ENCODE results near the gene GLT6D1.

GLT6D1 gene

DNA sequence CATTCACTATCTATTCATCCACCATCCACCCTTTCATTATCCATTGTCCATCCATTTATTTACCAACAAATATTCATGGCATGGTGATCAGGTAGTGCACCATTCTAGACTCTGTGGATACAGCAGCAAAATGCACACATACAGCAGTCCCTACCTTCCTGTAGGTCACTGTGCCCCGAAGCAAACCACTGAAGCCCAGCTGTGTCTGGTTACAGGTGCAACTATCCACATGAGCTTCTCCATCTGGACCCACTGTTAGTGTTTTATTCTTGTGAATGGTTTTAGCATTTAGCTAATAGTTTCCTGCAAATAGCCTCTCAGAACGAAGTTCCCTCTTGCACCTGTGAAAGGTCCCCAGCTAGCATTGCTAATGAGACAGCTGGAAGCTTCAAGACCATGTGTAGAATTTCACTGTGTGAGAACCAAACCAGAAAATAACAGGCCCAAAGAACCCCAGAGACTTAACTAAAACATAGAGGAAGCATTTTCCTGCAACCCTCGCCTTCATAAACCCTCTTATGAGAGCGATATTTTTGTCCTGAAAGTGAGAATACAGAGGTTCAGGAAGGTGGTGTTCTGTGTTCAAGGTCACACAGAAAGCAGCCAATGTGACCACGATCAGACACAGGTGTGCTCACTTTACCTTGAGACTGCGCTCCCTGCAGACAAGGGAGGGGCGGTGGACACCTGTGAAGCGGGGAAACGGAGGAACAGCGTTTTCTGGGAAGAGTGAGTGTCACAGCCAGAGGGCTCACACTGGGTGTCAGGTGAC is 59.3 kb downstream of the GLT6D1 start:
- peaks cover 7% of the 10 kb centered on the region for H3K27me3 Mint-ChIP-seq
- H3K9me3 Mint-ChIP-seq: no peaks in the 10 kb centered on the region
- H3K4me1 Mint-ChIP-seq (ENCODE audit: low read depth): no peaks in the 10 kb centered on the region
- no peak overlapping the region for H3K27ac Mint-ChIP-seq
- H3K4me3 Mint-ChIP-seq: no peak overlapping the region
- H3K36me3 Mint-ChIP-seq (ENCODE audit: low read depth): no peaks in the 10 kb centered on the region

DNA sequence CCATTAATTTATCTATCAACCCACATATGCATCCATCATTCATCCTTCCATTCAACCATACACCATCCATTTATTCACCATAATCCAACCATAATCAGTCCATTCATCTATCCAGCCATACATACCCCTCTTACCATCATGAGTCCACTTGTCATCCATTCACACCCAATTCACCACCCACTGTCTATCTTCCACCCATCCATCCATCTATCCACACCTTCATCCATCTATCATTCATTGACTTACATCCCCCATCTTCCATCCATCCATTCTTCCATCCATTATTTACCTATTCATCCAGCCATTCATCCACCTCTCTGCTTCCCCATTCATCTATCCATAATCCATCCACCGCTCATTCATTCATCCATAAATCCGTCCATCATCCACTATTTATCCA is 60.0 kb downstream of the GLT6D1 start:
- Mint-ChIP-seq H3K27me3 (peaks cover 7% of the 10 kb centered on the region), H3K36me3 (ENCODE audit: low read depth) (no peaks in the 10 kb centered on the region), H3K4me3 (no peak overlapping the region), H3K9me3 (no peaks in the 10 kb centered on the region), H3K27ac (no peak overlapping the region), H3K4me1 (ENCODE audit: low read depth) (no peaks in the 10 kb centered on the region)

DNA sequence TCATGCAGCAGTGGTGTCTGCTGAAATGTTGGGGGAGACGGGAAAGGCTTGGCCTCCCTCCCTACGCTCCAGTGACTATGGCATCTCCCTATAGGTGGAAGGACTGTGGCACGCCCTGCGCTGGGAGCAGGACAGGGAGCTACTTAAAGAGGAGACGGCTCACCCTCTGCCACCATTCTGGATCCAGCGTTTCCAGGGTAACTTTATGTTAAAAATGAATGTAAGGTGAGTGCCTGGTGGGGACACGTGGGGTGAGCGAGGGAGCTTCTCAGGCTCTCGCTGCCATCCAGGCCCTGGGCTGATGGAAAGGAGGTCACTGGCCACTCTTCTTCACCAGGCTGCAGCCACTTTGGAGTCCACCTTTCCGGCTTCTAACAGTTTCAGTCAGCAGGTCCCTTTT is 62.1 kb downstream of the GLT6D1 start:
- H3K27me3 Mint-ChIP-seq: peaks cover 7% of the 10 kb centered on the region
- no peaks in the 10 kb centered on the region for H3K4me1 Mint-ChIP-seq (ENCODE audit: low read depth)
- H3K27ac Mint-ChIP-seq: no peak overlapping the region
- H3K36me3 Mint-ChIP-seq (ENCODE audit: low read depth): no peaks in the 10 kb centered on the region
- no peak overlapping the region for H3K4me3 Mint-ChIP-seq
- no peaks in the 10 kb centered on the region for H3K9me3 Mint-ChIP-seq

DNA sequence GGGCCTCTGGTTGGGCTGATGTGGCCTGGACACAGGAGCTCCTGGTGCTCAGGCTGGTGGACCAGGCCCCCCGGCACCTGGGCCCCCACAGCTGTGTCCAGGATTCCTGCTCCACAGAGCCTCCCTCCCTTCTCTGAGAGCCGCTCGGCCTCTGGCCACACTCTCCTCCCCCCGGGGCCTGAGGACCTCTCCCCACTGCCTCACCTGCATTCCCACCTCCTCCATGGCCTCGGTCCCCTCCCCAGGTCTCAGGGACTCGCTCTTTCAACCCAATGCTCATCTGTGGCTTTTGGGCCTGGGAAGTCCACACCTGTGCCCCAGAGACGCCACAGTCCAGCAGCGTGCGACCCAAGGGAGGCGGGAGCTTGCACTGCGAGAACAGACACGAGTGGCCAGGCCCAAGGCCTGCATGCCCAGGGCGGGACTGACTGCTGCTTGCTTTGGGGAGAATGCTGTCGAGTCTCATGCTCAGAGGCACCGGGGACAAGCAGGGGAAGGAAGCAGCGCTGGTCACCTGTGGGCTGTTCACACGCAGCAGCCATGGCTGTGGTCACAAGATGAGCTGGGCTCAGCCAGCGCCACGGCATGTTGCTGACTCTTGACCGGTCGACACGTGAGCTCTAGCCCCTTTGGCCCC is 63.2 kb downstream of the GLT6D1 start:
- H3K36me3 Mint-ChIP-seq (ENCODE audit: low read depth): no peaks in the 10 kb centered on the region
- H3K27me3 Mint-ChIP-seq: no peaks in the 10 kb centered on the region
- H3K4me3 Mint-ChIP-seq: no peak overlapping the region
- H3K27ac Mint-ChIP-seq: no peak overlapping the region
- no peaks in the 10 kb centered on the region for H3K4me1 Mint-ChIP-seq (ENCODE audit: low read depth)
- H3K9me3 Mint-ChIP-seq: no peaks in the 10 kb centered on the region

DNA sequence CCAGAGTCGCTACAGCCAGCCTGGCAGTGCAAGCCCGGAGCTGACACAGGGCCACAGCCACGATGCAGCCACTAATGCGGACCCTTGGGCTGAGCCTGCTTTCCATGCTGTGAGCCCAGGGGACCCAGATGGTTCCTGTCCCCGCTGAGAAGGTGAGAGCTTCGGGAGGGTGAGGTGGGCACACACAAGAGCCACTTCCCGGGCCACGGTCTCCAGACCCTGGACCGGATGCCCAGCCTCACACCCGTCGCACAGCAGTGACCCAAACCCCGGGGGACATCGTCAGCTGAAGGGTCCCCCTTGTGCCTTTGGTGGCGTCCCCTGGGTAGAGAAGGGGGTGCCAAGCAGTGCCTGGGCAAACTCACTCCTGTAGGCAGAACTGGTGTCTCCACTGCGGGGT is 64.4 kb downstream of the GLT6D1 start:
- H3K9me3 Mint-ChIP-seq: no peaks in the 10 kb centered on the region
- no peaks in the 10 kb centered on the region for H3K36me3 Mint-ChIP-seq (ENCODE audit: low read depth)
- no peaks in the 10 kb centered on the region for H3K27me3 Mint-ChIP-seq

DNA sequence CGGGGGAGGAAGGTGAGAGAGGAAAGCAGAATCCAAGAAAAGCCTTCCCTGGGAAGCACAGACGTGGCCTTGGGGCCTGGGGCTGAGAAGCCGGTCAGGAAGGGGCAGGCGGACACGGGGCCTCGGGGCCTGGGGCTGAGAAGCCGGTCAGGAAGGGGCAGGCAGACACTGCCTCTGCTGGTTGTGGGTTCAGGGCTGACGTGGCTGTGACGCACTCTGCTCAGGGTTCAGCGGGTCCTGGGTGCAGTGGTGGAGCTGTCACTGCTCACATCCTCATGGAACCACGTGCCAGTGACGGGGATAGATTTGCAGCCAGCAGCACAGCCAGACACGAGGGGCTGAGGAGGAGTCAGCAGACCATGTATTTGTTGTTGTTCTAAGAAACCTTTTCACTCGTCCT is 65.0 kb downstream of the GLT6D1 start:
- no peak overlapping the region for H3K27ac Mint-ChIP-seq
- H3K4me1 Mint-ChIP-seq (ENCODE audit: low read depth): no peaks in the 10 kb centered on the region
- H3K9me3 Mint-ChIP-seq: peaks cover 2% of the 10 kb centered on the region
- no peak overlapping the region for H3K4me3 Mint-ChIP-seq
- H3K36me3 Mint-ChIP-seq (ENCODE audit: low read depth): no peaks in the 10 kb centered on the region
- peaks cover 2% of the 10 kb centered on the region for H3K27me3 Mint-ChIP-seq

More for the DNA sequence above, 64.4 kb downstream of the GLT6D1 start:
- Mint-ChIP-seq H3K27ac (no peak overlapping the region), H3K4me3 (no peak overlapping the region), H3K4me1 (ENCODE audit: low read depth) (no peaks in the 10 kb centered on the region)
